ENCODE measurements around the gene NCOR2.
A peak's percentile ranks its signal among the peaks of the same experiment; 100 is the strongest.
"Not testable (repeated sequence)": the region's sequence is repeated elsewhere in the genome, so short reads cannot be mapped to it uniquely, and the experiment has no call there.

Gene NCOR2

GRCh38 chr12:124588018-124588634, 20.7 kb upstream of the NCOR2 start:
- TF ChIP-seq Cebpa-rat (IDR thresholded peaks at IDR 0.05): no peak
- Histone ChIP-seq H3K4me2 (peak overlapping the region; percentile 77 to 90 (median 85)), H4K20me1 (peaks cover 0 to 4% (median 0%) of the 10 kb centered on the region in 11 experiments; a peak in 2 of 22 replicates), H3K27me3 (peaks cover 0 to 25% (median 5%) of the 10 kb centered on the region in 11 experiments; a peak in 9 of 22 replicates), H3K9ac (peak overlapping the region in 2 of 11 experiments; percentile 16 to 27; a peak in 3 of 22 replicates), H3K9me3 (replicated peaks in 1 of 11) (peaks cover 0 to 20% (median 12%) of the 10 kb centered on the region in 11 experiments; a peak in 16 of 22 replicates), H3K27ac (peak overlapping the region in 5 of 11 experiments; percentile 33 to 52 (median 37); a peak in 5 of 22 replicates), H3K4me1 (peaks cover 47 to 62% (median 53%) of the 10 kb centered on the region in 10 experiments), H3K36me3 (no peaks in the 10 kb centered on the region), H3K4me3 (no peak overlapping the region; a peak in 2 of 20 replicates)

- Histone ChIP-seq H3K9ac (no peak overlapping the region), H3K4me2 (peak overlapping the region in 5 of 11 experiments; percentile 7 to 88 (median 77); a peak in 1 of 22 replicates), H4K20me1 (peaks cover 0 to 4% (median 0%) of the 10 kb centered on the region in 11 experiments; a peak in 1 of 22 replicates), H3K4me3 (no peak overlapping the region), H3K36me3 (no peaks in the 10 kb centered on the region), H3K4me1 (peaks cover 43 to 58% (median 49%) of the 10 kb centered on the region in 10 experiments), H3K27ac (no peak overlapping the region), H3K9me3 (replicated peaks in 1 of 11) (peaks cover 0 to 20% (median 12%) of the 10 kb centered on the region in 11 experiments; a peak in 16 of 22 replicates), H3K27me3 (peaks cover 0 to 16% (median 5%) of the 10 kb centered on the region in 11 experiments; a peak in 8 of 22 replicates)
- TF ChIP-seq Cebpa-rat (IDR thresholded peaks at IDR 0.05): no peak
Measured at GRCh38 chr12:124586756-124587155, 19.3 kb upstream of the NCOR2 start.

GRCh38 chr12:124584494-124584893, 17.1 kb upstream of the NCOR2 start:
- Histone ChIP-seq H3K4me1 (peaks cover 35 to 46% (median 40%) of the 10 kb centered on the region in 10 experiments), H3K9me3 (replicated peaks in 1 of 11) (peaks cover 0 to 20% (median 13%) of the 10 kb centered on the region in 11 experiments; a peak in 18 of 22 replicates), H3K27me3 (peaks cover 0 to 15% (median 5%) of the 10 kb centered on the region in 11 experiments; a peak in 8 of 22 replicates)
- not testable (repeated sequence) for H4K20me1 ChIP-seq, H3K4me3 ChIP-seq, H3K36me3 ChIP-seq, H3K4me2 ChIP-seq, H3K9ac ChIP-seq, H3K27ac ChIP-seq

- Histone ChIP-seq H3K9me3 (replicated peaks in 1 of 11) (peaks cover 0 to 22% (median 16%) of the 10 kb centered on the region in 11 experiments; a peak in 18 of 22 replicates), H3K4me3 (no peak overlapping the region), H3K27ac (no peak overlapping the region), H3K36me3 (no peaks in the 10 kb centered on the region; a peak in 1 of 22 replicates), H3K9ac (no peak overlapping the region), H4K20me1 (peaks cover 0 to 4% (median 0%) of the 10 kb centered on the region in 11 experiments; a peak in 1 of 22 replicates), H3K4me1 (peaks cover 28 to 40% (median 34%) of the 10 kb centered on the region in 10 experiments), H3K27me3 (peaks cover 0 to 15% (median 5%) of the 10 kb centered on the region in 11 experiments; a peak in 8 of 22 replicates), H3K4me2 (no peak overlapping the region)
- no peak for TF ChIP-seq Cebpa-rat (IDR thresholded peaks at IDR 0.05)
Measured at GRCh38 chr12:124583854-124584253, 16.4 kb upstream of the NCOR2 start.

- H3K27me3 ChIP-seq: peaks cover 0 to 10% (median 3%) of the 10 kb centered on the region in 11 experiments; a peak in 8 of 22 replicates
- TF ChIP-seq Cebpa-rat (IDR thresholded peaks at IDR 0.05): no peak
- H3K4me3 ChIP-seq: no peak overlapping the region
- peaks cover 11 to 25% (median 18%) of the 10 kb centered on the region in 10 experiments for H3K4me1 ChIP-seq
- H3K36me3 ChIP-seq: no peaks in the 10 kb centered on the region; a peak in 1 of 22 replicates
- H3K4me2 ChIP-seq: peak overlapping the region; percentile 64 to 89 (median 82)
- peak overlapping the region in 9 of 11 experiments; percentile 15 to 63 (median 47); a peak in 16 of 22 replicates for H3K9ac ChIP-seq
- peaks cover 2 to 25% (median 18%) of the 10 kb centered on the region in 11 experiments; a peak in 21 of 22 replicates for H3K9me3 ChIP-seq (replicated peaks in 1 of 11)
- H4K20me1 ChIP-seq: no peaks in the 10 kb centered on the region
- H3K27ac ChIP-seq: peak overlapping the region in 10 of 11 experiments; percentile 20 to 66 (median 45); a peak in 16 of 22 replicates
Measured at GRCh38 chr12:124582108-124582424, 14.7 kb upstream of the NCOR2 start.

- peak overlapping the region in 7 of 11 experiments; percentile 28 to 63 (median 53); a peak in 11 of 22 replicates for H3K9ac ChIP-seq
- TF ChIP-seq Cebpa-rat (IDR thresholded peaks at IDR 0.05): no peak
- H3K27ac ChIP-seq: peak overlapping the region in 7 of 11 experiments; percentile 20 to 66 (median 50); a peak in 13 of 22 replicates
- no peaks in the 10 kb centered on the region for H4K20me1 ChIP-seq
- H3K27me3 ChIP-seq: peaks cover 0 to 4% (median 0%) of the 10 kb centered on the region in 11 experiments; a peak in 5 of 22 replicates
- H3K4me2 ChIP-seq: peak overlapping the region; percentile 64 to 89 (median 82)
- H3K4me1 ChIP-seq: peaks cover 11 to 25% (median 15%) of the 10 kb centered on the region in 10 experiments
- no peaks in the 10 kb centered on the region; a peak in 1 of 22 replicates for H3K36me3 ChIP-seq
- H3K4me3 ChIP-seq: no peak overlapping the region
- peaks cover 8 to 31% (median 24%) of the 10 kb centered on the region in 11 experiments for H3K9me3 ChIP-seq (replicated peaks in 1 of 11)
Measured at GRCh38 chr12:124581307-124582107, 14.1 kb upstream of the NCOR2 start.

- H3K4me2 ChIP-seq: no peak overlapping the region
- peaks cover 11 to 25% (median 15%) of the 10 kb centered on the region in 10 experiments for H3K4me1 ChIP-seq
- H3K36me3 ChIP-seq: no peaks in the 10 kb centered on the region; a peak in 1 of 22 replicates
- H3K27me3 ChIP-seq: no peaks in the 10 kb centered on the region
- peaks cover 8 to 32% (median 26%) of the 10 kb centered on the region in 11 experiments for H3K9me3 ChIP-seq (replicated peaks in 1 of 11)
- no peak for TF ChIP-seq Cebpa-rat (IDR thresholded peaks at IDR 0.05)
- H4K20me1 ChIP-seq: no peaks in the 10 kb centered on the region
- H3K27ac ChIP-seq: no peak overlapping the region
- H3K4me3 ChIP-seq: no peak overlapping the region
- H3K9ac ChIP-seq: no peak overlapping the region
Measured at GRCh38 chr12:124579921-124580517, 12.6 kb upstream of the NCOR2 start.

- H4K20me1 ChIP-seq: no peaks in the 10 kb centered on the region
- peaks cover 8 to 30% (median 25%) of the 10 kb centered on the region in 11 experiments for H3K9me3 ChIP-seq (replicated peaks in 1 of 11)
- H3K27ac ChIP-seq: no peak overlapping the region
- no peaks in the 10 kb centered on the region for H3K27me3 ChIP-seq
- H3K9ac ChIP-seq: no peak overlapping the region
- no peak for TF ChIP-seq Cebpa-rat (IDR thresholded peaks at IDR 0.05)
- H3K36me3 ChIP-seq: no peaks in the 10 kb centered on the region; a peak in 1 of 22 replicates
- peaks cover 17 to 32% (median 22%) of the 10 kb centered on the region in 10 experiments for H3K4me1 ChIP-seq
- 0 out of 22 replicates have a peak overlapping the region, but pooled peaks of 2 of the 11 experiments have one; percentile 1 to 8 for H3K4me2 ChIP-seq
- no peak overlapping the region for H3K4me3 ChIP-seq
Measured at GRCh38 chr12:124578854-124579253, 11.4 kb upstream of the NCOR2 start.
